Upper lobe of right lung (tissue), 1 donor: ENCODE data around the gene ZNF410. TPM values are rescaled to one million over a fixed set of nuclear protein-coding genes. Genes with fewer than 3 reads are reported as not detected.
"Not testable (repeated sequence)": the region's sequence is repeated elsewhere in the genome, so short reads cannot be mapped to it uniquely, and the experiment has no call there.

Experiments used
- ATAC-seq: fragments of 200-7000 bp; cut with Tn5 transposase; one replicate; pipeline ENCODE4 v1.9.1; 2020; ENCODE audit warnings: mild to moderate bottlenecking, moderate library complexity
- DNase-seq: peaks from one replicate; pipeline ENCODE4 v3.0.0-alpha.2; 2020
- H3K27ac ChIP-seq: fragments of 200-600 bp; one replicate; pipeline ENCODE4 v1.8.0; 2022
- H3K27me3 ChIP-seq: fragments of 200-600 bp; one replicate; pipeline ENCODE4 v1.8.0; 2022; ENCODE audit warnings: mild to moderate bottlenecking
- H3K36me3 ChIP-seq: fragments of 200-600 bp; one replicate; pipeline ENCODE4 v1.8.0; 2022
- H3K4me1 ChIP-seq: fragments of 200-600 bp; one replicate; pipeline ENCODE4 v1.8.0; 2022
- H3K4me3 ChIP-seq: fragments of 200-600 bp; one replicate; pipeline ENCODE4 v1.8.0; 2022; ENCODE audit warnings: mild to moderate bottlenecking
- H3K9me3 ChIP-seq: fragments of 200-600 bp; one replicate; pipeline ENCODE4 v1.8.0; 2022
- CTCF ChIP-seq: fragments of 200-600 bp; IDR thresholded peaks from one replicate; pipeline ENCODE4 v1.8.0; 2022; ENCODE audit warnings: antibody characterized with exemption
- intact Hi-C: fragments of 100-400 bp; cut with DNase I; formaldehyde crosslinking; loops from one replicate; pipeline ENCODE4 v1.11.0; 2022
- long read RNA-seq: library from polyadenylated mRNA; unstranded; transcript quantifications from one replicate; pipeline ENCODE4 v2.0.0, GENCODE V29; 2021
- total RNA-seq: library from RNA; stranded (reverse); fragmentation: NEBNext Ultra II Directional; extraction: Animal tissue kit (Norgen Biotek cat#: 25700); gene quantifications from one replicate; pipeline ENCODE4 v1.2.1, GENCODE V29; 2021
- donor health status: DM: no; HTN: yes; CAD: no; lungs with severe emphysema.

Gene ZNF410
- total RNA-seq, result 50.6 TPM
- long read RNA-seq, transcript ZNF410-211 (12 exons, 2,601 nt), result major isoform, 65 of 113 reads
- long read RNA-seq, transcript ZNF410-201 (11 exons, 2,293 nt), result minor isoform, 19 of 113 reads
- long read RNA-seq, partial matches to known transcripts, result 7 of 113 reads
- long read RNA-seq, other reads (novel, unspliced or antisense), result 21 of 113 reads

GRCh38 chr14:73886449-73887317 is at the start of gene ZNF410:
TSS of gene ZNF410 (plus strand) at chr14:73886859. CDS start at chr14:73892176, 5,317 bp downstream.
- DNase-seq, result peak; percentile 98
- Histone ChIP-seq H3K36me3 (no peaks in the 10 kb centered on the region), H3K4me3 (peak within 1 kb of the TSS; percentile 95), H3K4me1 (peaks cover 26% of the 10 kb centered on the region), H3K27me3 (no peaks in the 10 kb centered on the region), H3K9me3 (no peaks in the 10 kb centered on the region), H3K27ac (peak within 1 kb of the TSS; percentile 94)
- no peak for TF ChIP-seq CTCF
- intact Hi-C loops, result no loop called here
- peak; percentile 100 for ATAC-seq

GRCh38 chr14:73838293-73839034 is 48.2 kb upstream of the ZNF410 start:
- DNase-seq, H3K27me3 ChIP-seq, ATAC-seq, H3K9me3 ChIP-seq, intact Hi-C loops, H3K36me3 ChIP-seq, H3K4me3 ChIP-seq, H3K4me1 ChIP-seq, H3K27ac ChIP-seq: not testable (repeated sequence)

- H3K27me3 ChIP-seq, result no peaks in the 10 kb centered on the region
- no peak for ATAC-seq
These were observed 44.5 kb upstream of the ZNF410 start for GRCh38 chr14:73842201-73842600.

GRCh38 chr14:73842851-73843250 is 43.8 kb upstream of the ZNF410 start:
- no peak for TF ChIP-seq CTCF
- ATAC-seq (no peak), DNase-seq (no peak)
- intact Hi-C loops, result no loop called here
- Histone ChIP-seq H3K4me3 (no peak overlapping the region), H3K27ac (no peak overlapping the region), H3K27me3 (no peaks in the 10 kb centered on the region), H3K4me1 (no peaks in the 10 kb centered on the region), H3K36me3 (no peaks in the 10 kb centered on the region), H3K9me3 (no peaks in the 10 kb centered on the region)

More at GRCh38 chr14:73842201-73842600, 44.5 kb upstream of the ZNF410 start:
- no peak for TF ChIP-seq CTCF
- no peaks in the 10 kb centered on the region for H3K36me3 ChIP-seq
- DNase-seq, result no peak
- intact Hi-C loops, result no loop called here
- no peaks in the 10 kb centered on the region for H3K4me1 ChIP-seq
- no peaks in the 10 kb centered on the region for H3K9me3 ChIP-seq
- no peak overlapping the region for H3K27ac ChIP-seq
- H3K4me3 ChIP-seq, result no peak overlapping the region

- no peaks in the 10 kb centered on the region for H3K27me3 ChIP-seq
- intact Hi-C loops, result no loop called here
- no peaks in the 10 kb centered on the region for H3K9me3 ChIP-seq
- no peaks in the 10 kb centered on the region for H3K36me3 ChIP-seq
- no peak for ATAC-seq
- no peaks in the 10 kb centered on the region for H3K4me1 ChIP-seq
- TF ChIP-seq CTCF, result no peak
- no peak overlapping the region for H3K4me3 ChIP-seq
- H3K27ac ChIP-seq, result no peak overlapping the region
- no peak for DNase-seq
These were observed 43.4 kb upstream of the ZNF410 start for GRCh38 chr14:73843296-73843695.

- Histone ChIP-seq H3K4me3 (no peak overlapping the region), H3K27ac (no peak overlapping the region), H3K4me1 (no peaks in the 10 kb centered on the region), H3K9me3 (no peaks in the 10 kb centered on the region), H3K27me3 (no peaks in the 10 kb centered on the region), H3K36me3 (no peaks in the 10 kb centered on the region)
- DNase-seq, result no peak
- no peak for ATAC-seq
- no peak for TF ChIP-seq CTCF
- intact Hi-C loops, result no loop called here
These were observed 39.7 kb upstream of the ZNF410 start for GRCh38 chr14:73846947-73847346.
